Nephron (organoid): ENCODE data around the gene SOHLH1.

Experiments
- H3K27ac Mint-ChIP-seq, 3 experiments: 2 replicates each; pipeline ENCODE4 v1.8.0; 2020; ENCODE audit warnings: mixed read lengths in 3 of 3, mild to moderate bottlenecking in 2 of 3, moderate library complexity in 1 of 3
- H3K27me3 Mint-ChIP-seq: 2 replicates; pipeline ENCODE4 v1.8.0; 2021; ENCODE audit warnings: low read depth, mild to moderate bottlenecking, moderate library complexity, mixed read lengths
- H3K36me3 Mint-ChIP-seq: 2 replicates; pipeline ENCODE4 v1.8.0; 2020; ENCODE audit warnings: low read depth, mixed read lengths
- H3K4me1 Mint-ChIP-seq: 2 replicates; pipeline ENCODE4 v1.8.0; 2020; ENCODE audit warnings: mixed read lengths
- H3K4me3 Mint-ChIP-seq, 3 experiments: 2 replicates each; pipeline ENCODE4 v1.8.0; 2020; ENCODE audit warnings: mild to moderate bottlenecking in 3 of 3, mixed read lengths in 3 of 3, moderate library complexity in 2 of 3
- H3K9me3 Mint-ChIP-seq: 2 replicates; pipeline ENCODE4 v1.8.0; 2020; ENCODE audit warnings: mixed read lengths
- CTCF ChIP-seq, 3 experiments: fragments of 200-600 bp; sonication (generic); IDR thresholded peaks; one replicate each; pipeline ENCODE4 v1.5.0; 2021; ENCODE audit warnings: antibody characterized with exemption in 3 of 3; ENCODE audit not compliant: unreplicated experiment in 3 of 3

The SOHLH1 gene

GRCh38 chr9:135666534-135667462 lies 32.5 kb downstream of the SOHLH1 start:
- Mint-ChIP-seq H3K27me3 (peaks cover 5% of the 10 kb centered on the region), H3K27ac (no peak overlapping the region), H3K36me3 (no peaks in the 10 kb centered on the region), H3K4me3 (no peak overlapping the region), H3K9me3 (peaks cover 5% of the 10 kb centered on the region), H3K4me1 (peaks cover 17% of the 10 kb centered on the region)
- no peak for TF ChIP-seq CTCF (IDR thresholded peaks at IDR 0.05; ENCODE audit: unreplicated experiment in 3 of 3)

- Mint-ChIP-seq H3K36me3 (no peaks in the 10 kb centered on the region), H3K4me1 (peaks cover 19% of the 10 kb centered on the region), H3K27me3 (peaks cover 5% of the 10 kb centered on the region), H3K27ac (no peak overlapping the region), H3K9me3 (peaks cover 5% of the 10 kb centered on the region), H3K4me3 (no peak overlapping the region)
- TF ChIP-seq CTCF (IDR thresholded peaks at IDR 0.05; ENCODE audit: unreplicated experiment in 3 of 3): no peak
Measured at GRCh38 chr9:135665795-135666189, 33.5 kb downstream of the SOHLH1 start.

- Mint-ChIP-seq H3K9me3 (peaks cover 5% of the 10 kb centered on the region), H3K36me3 (no peaks in the 10 kb centered on the region), H3K4me3 (no peak overlapping the region), H3K27ac (no peak overlapping the region), H3K27me3 (peaks cover 5% of the 10 kb centered on the region), H3K4me1 (peaks cover 19% of the 10 kb centered on the region)
- no peak for TF ChIP-seq CTCF (IDR thresholded peaks at IDR 0.05; ENCODE audit: unreplicated experiment in 3 of 3)
Measured at GRCh38 chr9:135664801-135665794, 34.2 kb downstream of the SOHLH1 start.

- H3K9me3 Mint-ChIP-seq: peaks cover 4% of the 10 kb centered on the region
- TF ChIP-seq CTCF (IDR thresholded peaks at IDR 0.05; ENCODE audit: unreplicated experiment in 3 of 3): no peak
- H3K27me3 Mint-ChIP-seq: peaks cover 5% of the 10 kb centered on the region
- H3K27ac Mint-ChIP-seq: no peak overlapping the region
- no peak overlapping the region for H3K4me3 Mint-ChIP-seq
- peaks cover 19% of the 10 kb centered on the region for H3K4me1 Mint-ChIP-seq
- H3K36me3 Mint-ChIP-seq: no peaks in the 10 kb centered on the region
Measured at GRCh38 chr9:135664266-135664665, 35.0 kb downstream of the SOHLH1 start.

GRCh38 chr9:135663857-135664256 lies 35.4 kb downstream of the SOHLH1 start:
- no peak for TF ChIP-seq CTCF (IDR thresholded peaks at IDR 0.05; ENCODE audit: unreplicated experiment in 3 of 3)
- Mint-ChIP-seq H3K4me1 (peaks cover 19% of the 10 kb centered on the region), H3K27ac (no peak overlapping the region), H3K4me3 (no peak overlapping the region), H3K36me3 (no peaks in the 10 kb centered on the region), H3K9me3 (peaks cover under 1% of the 10 kb centered on the region), H3K27me3 (peaks cover under 1% of the 10 kb centered on the region)
